H9 (cell line): Measurements from ENCODE around the gene MUS81. TPM values are rescaled to one million over a fixed set of nuclear protein-coding genes. Genes with fewer than 3 reads are reported as not detected.

Source experiments
- DNase-seq: peaks from one replicate; pipeline ENCODE4 v3.0.0-alpha.2; 2017
- H2AFZ ChIP-seq: one replicate; pipeline ENCODE4 v1.6.1; 2013; ENCODE audit warnings: mild to moderate bottlenecking, low read length, control low read depth, moderate library complexity
- H2AK5ac ChIP-seq: 2 replicates; pipeline ENCODE4 v1.6.1; 2013; ENCODE audit warnings: low read length, control low read depth, mixed read lengths; ENCODE audit not compliant: insufficient read length
- H2BK120ac ChIP-seq: one replicate; pipeline ENCODE4 v1.6.1; 2013; ENCODE audit warnings: low read depth, mild to moderate bottlenecking, low read length, control low read depth, inconsistent platforms; ENCODE audit not compliant: poor library complexity, severe bottlenecking
- H2BK12ac ChIP-seq: 2 replicates; pipeline ENCODE4 v1.6.1; 2013; ENCODE audit warnings: low read length, control low read depth, mixed read lengths, low read depth; ENCODE audit not compliant: insufficient read length
- H2BK15ac ChIP-seq: 2 replicates; pipeline ENCODE4 v1.6.1; 2013; ENCODE audit warnings: low read depth, low read length, control low read depth
- H2BK20ac ChIP-seq: one replicate; pipeline ENCODE4 v1.6.1; 2013; ENCODE audit warnings: low read depth, mild to moderate bottlenecking, low read length, control low read depth, inconsistent platforms; ENCODE audit not compliant: poor library complexity, severe bottlenecking
- H2BK5ac ChIP-seq: 2 replicates; pipeline ENCODE4 v1.6.1; 2013; ENCODE audit warnings: low read length, control low read depth, mixed read lengths; ENCODE audit not compliant: insufficient read length
- H3K14ac ChIP-seq: 2 replicates; pipeline ENCODE4 v1.6.1; 2013; ENCODE audit warnings: low read length, control low read depth; ENCODE audit not compliant: insufficient read depth
- H3K18ac ChIP-seq: 2 replicates; pipeline ENCODE4 v1.6.1; 2013; ENCODE audit warnings: low read depth, mild to moderate bottlenecking, mixed read lengths, low read length, control low read depth; ENCODE audit not compliant: insufficient read length
- H3K23ac ChIP-seq: 2 replicates; pipeline ENCODE4 v1.6.1; 2013; ENCODE audit warnings: low read length, control low read depth, mixed read lengths, low read depth; ENCODE audit not compliant: insufficient read length
- H3K23me2 ChIP-seq: 2 replicates; pipeline ENCODE4 v1.6.1; 2013; ENCODE audit warnings: low read depth, mild to moderate bottlenecking, mixed read lengths, low read length, control low read depth; ENCODE audit not compliant: insufficient read length, poor library complexity, severe bottlenecking
- H3K27ac ChIP-seq: 2 replicates; pipeline ENCODE4 v1.5.1; 2013; ENCODE audit warnings: low read length, control low read depth, mixed read lengths, low read depth; ENCODE audit not compliant: insufficient read length
- H3K27me3 ChIP-seq: 2 replicates; pipeline ENCODE4 v1.6.1; 2013; ENCODE audit warnings: low read length, control low read depth, inconsistent platforms; ENCODE audit not compliant: insufficient read depth
- H3K4ac ChIP-seq: 2 replicates; pipeline ENCODE4 v1.6.1; 2013; ENCODE audit warnings: low read depth, mild to moderate bottlenecking, control low read depth, inconsistent platforms, low read length, moderate library complexity
- H3K4me1 ChIP-seq: 2 replicates; pipeline ENCODE4 v1.6.1; 2013; ENCODE audit warnings: low read length, control low read depth, inconsistent platforms; ENCODE audit not compliant: insufficient read depth
- H3K4me2 ChIP-seq: 2 replicates; pipeline ENCODE4 v1.6.1; 2013; ENCODE audit warnings: low read length, control low read depth, mixed read lengths; ENCODE audit not compliant: insufficient read length, insufficient read depth
- H3K56ac ChIP-seq: 2 replicates; pipeline ENCODE4 v1.6.1; 2013; ENCODE audit warnings: low read depth, mild to moderate bottlenecking, mixed read lengths, low read length, control low read depth; ENCODE audit not compliant: insufficient read length
- H3K79me1 ChIP-seq: 2 replicates; pipeline ENCODE4 v1.6.1; 2013; ENCODE audit warnings: low read depth, mild to moderate bottlenecking, moderate library complexity, low read length, control low read depth, inconsistent platforms; ENCODE audit not compliant: insufficient read depth, poor library complexity, severe bottlenecking
- H3K79me2 ChIP-seq: 2 replicates; pipeline ENCODE4 v1.6.1; 2013; ENCODE audit warnings: low read length, control low read depth, inconsistent platforms; ENCODE audit not compliant: insufficient read depth
- H3K9ac ChIP-seq: 2 replicates; pipeline ENCODE4 v1.6.1; 2013; ENCODE audit warnings: low read length, control low read depth, mixed read lengths; ENCODE audit not compliant: insufficient read length; ENCODE audit errors: extremely low read depth
- H3K9me3 ChIP-seq: one replicate; pipeline ENCODE4 v1.6.1; 2013; ENCODE audit warnings: low read depth, low read length, inconsistent platforms; ENCODE audit not compliant: control insufficient read depth
- H3T11ph ChIP-seq: one replicate; pipeline ENCODE4 v1.6.1; 2013; ENCODE audit warnings: mild to moderate bottlenecking, low read length, control low read depth, inconsistent platforms
- H4K20me1 ChIP-seq: one replicate; pipeline ENCODE4 v1.6.1; 2013; ENCODE audit not compliant: control insufficient read depth, insufficient read length, insufficient read depth
- H4K5ac ChIP-seq: 2 replicates; pipeline ENCODE4 v1.6.1; 2013; ENCODE audit warnings: low read depth, mild to moderate bottlenecking, mixed read lengths, low read length, control low read depth; ENCODE audit not compliant: insufficient read length
- H4K8ac ChIP-seq: replicated peaks from 2 replicates; pipeline ENCODE4 v1.6.1; 2013; ENCODE audit warnings: low read length, control low read depth, mixed read lengths, low read depth; ENCODE audit not compliant: insufficient read length
- H4K91ac ChIP-seq: 2 replicates; pipeline ENCODE4 v1.6.1; 2013; ENCODE audit warnings: low read depth, mild to moderate bottlenecking, moderate library complexity, mixed read lengths, low read length, control low read depth; ENCODE audit not compliant: insufficient read length
- H3K27ac Mint-ChIP-seq, 3 experiments: 2 replicates in 2 of 3; 3 replicates in 1 of 3; pipeline ENCODE4 v1.8.0; 2020 to 2021; ENCODE audit warnings: mixed read lengths in 3 of 3, mild to moderate bottlenecking in 1 of 3, moderate library complexity in 1 of 3
- H3K27me3 Mint-ChIP-seq: 2 replicates; pipeline ENCODE4 v1.8.0; 2021; ENCODE audit warnings: low read depth, mild to moderate bottlenecking, moderate library complexity, mixed read lengths
- H3K36me3 Mint-ChIP-seq, 3 experiments: 2 replicates in 2 of 3; 3 replicates in 1 of 3; pipeline ENCODE4 v1.8.0; 2020 to 2021; ENCODE audit warnings: low read depth in 3 of 3, mixed read lengths in 3 of 3; ENCODE audit not compliant: insufficient read depth in 1 of 3
- H3K4me1 Mint-ChIP-seq, 2 experiments: 2 replicates each; pipeline ENCODE4 v1.8.0; 2020; ENCODE audit warnings: mixed read lengths in 2 of 2
- H3K4me3 Mint-ChIP-seq, 2 experiments: 2 replicates in 1 of 2; 3 replicates in 1 of 2; pipeline ENCODE4 v1.8.0; 2020 to 2021; ENCODE audit warnings: mild to moderate bottlenecking in 2 of 2, mixed read lengths in 2 of 2, moderate library complexity in 1 of 2
- H3K9me3 Mint-ChIP-seq, 2 experiments: 2 replicates in 1 of 2; 3 replicates in 1 of 2; pipeline ENCODE4 v1.8.0; 2020; ENCODE audit warnings: mild to moderate bottlenecking in 2 of 2, mixed read lengths in 2 of 2, moderate library complexity in 1 of 2
- WGBS: extraction: QIAGEN DNeasy Blood & Tissue Kit; methylation state at CpG from one replicate; pipeline ENCODE4 v1.1.7; 2013; ENCODE audit warnings: missing lambda C conversion rate, low lambda C conversion rate, mixed read lengths; ENCODE audit not compliant: insufficient read length; ENCODE audit errors: extremely low coverage; 5-methylcytosine and 5-hydroxymethylcytosine counted together
- total RNA-seq: library from RNA; stranded (reverse); gene quantifications from 2 replicates; pipeline ENCODE4 v1.2.1, GENCODE V29; 2021
- TF ChIP-seq, protein P1 (sequence below): fragments of 200-600 bp; sonication (generic); conservative IDR thresholded peaks from 3 replicates; pipeline ENCODE4 v1.8.0; 2021; ENCODE audit warnings: antibody characterized with exemption, mild to moderate bottlenecking

The MUS81 gene
- total RNA-seq, 1 experiment from 2014 or later, result 49.2 TPM

DNA sequence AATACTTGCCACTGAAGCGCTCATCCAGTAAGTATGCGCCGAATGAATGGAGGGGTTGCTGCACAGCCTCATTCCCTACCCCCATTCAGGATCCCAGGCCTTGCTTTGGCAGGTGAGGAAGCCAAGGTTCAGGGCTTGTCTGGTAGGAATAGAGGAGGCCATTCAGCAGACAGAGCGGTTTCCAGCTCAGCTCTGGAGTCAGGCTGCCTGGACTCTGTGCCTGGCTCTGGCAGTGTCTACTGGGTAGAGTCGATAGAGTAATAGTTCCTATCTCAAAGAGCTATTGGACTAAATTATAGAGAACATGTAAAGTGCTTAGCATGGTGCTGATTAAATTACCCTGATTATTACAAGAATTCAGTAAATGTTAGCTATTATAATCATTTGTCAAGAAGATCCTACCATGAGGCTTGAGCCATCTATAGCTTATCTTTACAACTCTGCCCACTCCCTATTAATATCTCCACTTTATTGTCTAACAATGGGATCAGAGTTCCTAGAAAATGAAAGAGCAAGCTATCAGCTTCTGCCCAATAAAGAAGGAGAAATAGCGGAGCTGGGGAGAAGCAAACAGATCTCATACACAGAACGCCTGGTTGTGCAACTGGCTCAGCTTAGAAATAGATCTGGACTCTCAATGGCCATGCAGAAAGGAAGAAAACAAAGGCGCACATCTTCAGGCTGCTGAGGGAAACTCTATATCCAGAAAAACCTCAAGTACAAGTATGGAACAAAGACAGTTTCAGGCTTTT is 33.1 kb upstream of the MUS81 start:
- H3K4me3 Mint-ChIP-seq, result no peak overlapping the region

More for the DNA sequence above, 33.1 kb upstream of the MUS81 start:
- H3K4me1 Mint-ChIP-seq, result peaks cover 0 to 8% of the 10 kb centered on the region in 2 experiments; a peak in 1 of 4 replicates
- Histone ChIP-seq H2BK120ac (no peak overlapping the region), H3K18ac (no peak overlapping the region), H3K4me2 (no peak overlapping the region), H3K9me3 (no peaks in the 10 kb centered on the region), H2AK5ac (no peak overlapping the region), H3K23me2 (no peaks in the 10 kb centered on the region), H4K8ac (no peak overlapping the region), H2BK15ac (no peak overlapping the region), H3K79me1 (no peaks in the 10 kb centered on the region), H3K4me1 (no peaks in the 10 kb centered on the region), H3K9ac (no peak overlapping the region), H2BK12ac (no peak overlapping the region), H4K20me1 (no peaks in the 10 kb centered on the region), H2BK20ac (no peak overlapping the region), H3K79me2 (no peaks in the 10 kb centered on the region), H3K14ac (no peak overlapping the region), H3K27ac (no peak overlapping the region), H2BK5ac (no peak overlapping the region), H4K91ac (no peak overlapping the region), H3K23ac (no peak overlapping the region), H3K4ac (no peak overlapping the region), H4K5ac (no peak overlapping the region), H3K27me3 (no peaks in the 10 kb centered on the region; the same call in none of the 2 replicates), H2AFZ (no peak overlapping the region), H3T11ph (no peak overlapping the region), H3K56ac (no peak overlapping the region)
- H3K27me3 Mint-ChIP-seq, result peaks cover 17% of the 10 kb centered on the region
- no peaks in the 10 kb centered on the region; a peak in 1 of 5 replicates for H3K9me3 Mint-ChIP-seq
- no peak overlapping the region for H3K27ac Mint-ChIP-seq
- TF ChIP-seq, protein P1, sequence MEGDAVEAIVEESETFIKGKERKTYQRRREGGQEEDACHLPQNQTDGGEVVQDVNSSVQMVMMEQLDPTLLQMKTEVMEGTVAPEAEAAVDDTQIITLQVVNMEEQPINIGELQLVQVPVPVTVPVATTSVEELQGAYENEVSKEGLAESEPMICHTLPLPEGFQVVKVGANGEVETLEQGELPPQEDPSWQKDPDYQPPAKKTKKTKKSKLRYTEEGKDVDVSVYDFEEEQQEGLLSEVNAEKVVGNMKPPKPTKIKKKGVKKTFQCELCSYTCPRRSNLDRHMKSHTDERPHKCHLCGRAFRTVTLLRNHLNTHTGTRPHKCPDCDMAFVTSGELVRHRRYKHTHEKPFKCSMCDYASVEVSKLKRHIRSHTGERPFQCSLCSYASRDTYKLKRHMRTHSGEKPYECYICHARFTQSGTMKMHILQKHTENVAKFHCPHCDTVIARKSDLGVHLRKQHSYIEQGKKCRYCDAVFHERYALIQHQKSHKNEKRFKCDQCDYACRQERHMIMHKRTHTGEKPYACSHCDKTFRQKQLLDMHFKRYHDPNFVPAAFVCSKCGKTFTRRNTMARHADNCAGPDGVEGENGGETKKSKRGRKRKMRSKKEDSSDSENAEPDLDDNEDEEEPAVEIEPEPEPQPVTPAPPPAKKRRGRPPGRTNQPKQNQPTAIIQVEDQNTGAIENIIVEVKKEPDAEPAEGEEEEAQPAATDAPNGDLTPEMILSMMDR, result no peak
- no CpG with 5 or more reads among the region's 8 CpGs for WGBS
- no peaks in the 10 kb centered on the region for H3K36me3 Mint-ChIP-seq
- no peak for DNase-seq
